NCI-H1930 (cell line): ENCODE results near the gene SLC38A9.

Experiments used
- DNase-seq, 2 experiments: peaks; one replicate each; lab custom pipeline; 2025; lab: John Stamatoyannopoulos, UW

SLC38A9 gene

GRCh38 chr5:55649963-55650362, 62.2 kb downstream of the SLC38A9 start:
- no peak for DNase-seq

- no peak for DNase-seq
Measured at GRCh38 chr5:55645304-55645703, 66.8 kb downstream of the SLC38A9 start.

- DNase-seq, result no peak
Measured at GRCh38 chr5:55638455-55638854, 73.7 kb downstream of the SLC38A9 start.

- DNase-seq, result no peak
Measured at GRCh38 chr5:55638051-55638450, 74.1 kb downstream of the SLC38A9 start.

GRCh38 chr5:55636683-55637082, 75.4 kb downstream of the SLC38A9 start:
- DNase-seq, result no peak

- peak; percentile 58 to 66 for DNase-seq
Measured at GRCh38 chr5:55636177-55636576, 75.9 kb downstream of the SLC38A9 start.

- DNase-seq, result no peak
Measured at GRCh38 chr5:55634866-55635265, 77.3 kb downstream of the SLC38A9 start.

- DNase-seq, result peak in 1 of 2 experiments; percentile 5
Measured at GRCh38 chr5:55634209-55634805, 77.8 kb downstream of the SLC38A9 start.

- DNase-seq, result no peak
Measured at GRCh38 chr5:55633574-55634208, 78.4 kb downstream of the SLC38A9 start.

- no peak for DNase-seq
Measured at GRCh38 chr5:55629815-55630214, 82.3 kb downstream of the SLC38A9 start.

- no peak for DNase-seq
Measured at GRCh38 chr5:55626790-55627189, 85.3 kb downstream of the SLC38A9 start.

- DNase-seq, result no peak
Measured at GRCh38 chr5:55625913-55626312, 86.2 kb downstream of the SLC38A9 start.

- DNase-seq, result no peak
Measured at GRCh38 chr5:55625589-55625909, 86.6 kb downstream of the SLC38A9 start.

- no peak for DNase-seq
Measured at GRCh38 chr5:55624841-55625588, 87.1 kb downstream of the SLC38A9 start.

- no peak for DNase-seq
Measured at GRCh38 chr5:55623789-55624188, 88.3 kb downstream of the SLC38A9 start.

GRCh38 chr5:55622460-55622859, 89.7 kb downstream of the SLC38A9 start:
- DNase-seq, result no peak

GRCh38 chr5:55621229-55621628, 90.9 kb downstream of the SLC38A9 start:
- DNase-seq, result no peak

- DNase-seq, result no peak
Measured at GRCh38 chr5:55620766-55621160, 91.4 kb downstream of the SLC38A9 start.

- no peak for DNase-seq
Measured at GRCh38 chr5:55620009-55620765, 91.9 kb downstream of the SLC38A9 start.

- no peak for DNase-seq
Measured at GRCh38 chr5:55618318-55618717, 93.8 kb downstream of the SLC38A9 start.

GRCh38 chr5:55613112-55613868, 98.8 kb downstream of the SLC38A9 start:
- DNase-seq, result no peak

- no peak for DNase-seq
Measured at GRCh38 chr5:55610542-55610941, 101.6 kb downstream of the SLC38A9 start.
